K562 (cell line): ENCODE data around the gene LSM4. TPM values are rescaled to one million over a fixed set of nuclear protein-coding genes. Genes with fewer than 3 reads are reported as not detected.
A peak's percentile ranks its signal among the peaks of the same experiment; 100 is the strongest.

Experiments used
- ATAC-seq: fragments of 200-7000 bp; cut with Tn5 transposase; 3 replicates; pipeline ENCODE4 v1.9.1; 2020; ENCODE audit warnings: moderate library complexity
- BruUV-seq: library from RNA; stranded (reverse); fragments of 400-500 nt; replicated peaks from 2 replicates; lab custom pipeline; 2021; lab: Mats Ljungman, UMichigan
- CTCF ChIA-PET: fragments of 300-600 bp; formaldehyde crosslinking; extraction: SDS; loops from one replicate; lab custom pipeline; 2021; ENCODE audit warnings: low intra/inter-chr PET ratio; lab: Yijun Ruan, JAX
- POLR2A ChIA-PET: fragments of 300-600, 350-650 bp; sonication (Branson Sonifier 250); formaldehyde crosslinking; extraction: SDS; loops from one replicate; lab custom pipeline; 2021; ENCODE audit warnings: antibody characterized with exemption, inconsistent platforms; lab: Yijun Ruan, JAX
- DNase-seq, 4 experiments: peaks; one replicate each; pipeline versions ENCODE4 v3.0.0 to v3.0.0-alpha.2; 2011 to 2018; ENCODE audit warnings: low spot score in 3 of 4, mixed read lengths in 3 of 4; ENCODE audit errors: extremely low read depth in 1 of 4
- FAIRE-seq: peaks from 2 replicates; lab custom pipeline; 2011; peaks lifted over from hg19 to GRCh38; lab: Jason Lieb, UNC
- H2AFZ ChIP-seq: 2 replicates; pipeline ENCODE4 v1.6.0; 2011; ENCODE audit warnings: low read depth, low read length, control low read depth, inconsistent platforms
- H3K27ac ChIP-seq: fragments of 200-600 bp; 3 replicates; pipeline ENCODE4 v1.8.0; 2011; ENCODE audit warnings: low read depth, mild to moderate bottlenecking, control low read depth, inconsistent platforms, low read length, moderate library complexity, mixed read lengths; ENCODE audit errors: extremely low read depth
- H3K27me3 ChIP-seq, 2 experiments: fragments of 300-600 bp in 1 of 2; 2 replicates in 1 of 2; 3 replicates in 1 of 2; pipeline versions ENCODE4 v1.6.0 to v1.8.0; 2011; ENCODE audit warnings: inconsistent platforms in 2 of 2, low read length in 2 of 2, mild to moderate bottlenecking in 1 of 2, mixed read lengths in 1 of 2, moderate library complexity in 1 of 2; ENCODE audit not compliant: control insufficient read depth in 2 of 2, insufficient read depth in 2 of 2
- H3K36me3 ChIP-seq: fragments of 300-600 bp; 3 replicates; pipeline ENCODE4 v1.8.0; 2011; ENCODE audit warnings: mild to moderate bottlenecking, low read length, inconsistent platforms; ENCODE audit not compliant: control insufficient read depth, insufficient read depth
- H3K4me1 ChIP-seq, 2 experiments: fragments of 200-600 bp in 1 of 2; replicated peaks in 1 of 2; 2 replicates in 1 of 2; 3 replicates in 1 of 2; pipeline versions ENCODE4 v1.5.1 to v1.8.0; 2011; ENCODE audit warnings: inconsistent platforms in 2 of 2, low read length in 2 of 2, mild to moderate bottlenecking in 1 of 2, mixed read lengths in 1 of 2, moderate library complexity in 1 of 2; ENCODE audit not compliant: control insufficient read depth in 2 of 2, insufficient read depth in 2 of 2
- H3K4me2 ChIP-seq: 2 replicates; pipeline ENCODE4 v1.6.1; 2011; ENCODE audit warnings: low read length, control low read depth, inconsistent platforms, mixed read lengths; ENCODE audit not compliant: insufficient read depth
- H3K4me3 ChIP-seq: fragments of 200-600 bp; sonication (generic), shearing (Covaris generic); 2 replicates; pipeline ENCODE4 v1.5.1; 2016; ENCODE audit warnings: control low read depth, inconsistent platforms
- H3K79me2 ChIP-seq: fragments of 200-600 bp; 3 replicates; pipeline ENCODE4 v1.8.0; 2011; ENCODE audit warnings: low read length, inconsistent platforms; ENCODE audit not compliant: control insufficient read depth, insufficient read depth
- H3K9ac ChIP-seq, 2 experiments: 2 replicates each; pipeline versions ENCODE4 v1.6.0 to v1.6.1; 2011; ENCODE audit warnings: low read depth in 2 of 2, low read length in 2 of 2, control low read depth in 1 of 2, inconsistent platforms in 1 of 2, mild to moderate bottlenecking in 1 of 2, mixed read lengths in 1 of 2; ENCODE audit not compliant: insufficient read depth in 1 of 2
- H3K9me1 ChIP-seq: one replicate; pipeline ENCODE4 v1.6.0; 2011; ENCODE audit warnings: inconsistent platforms, mild to moderate bottlenecking, low read length, moderate library complexity; ENCODE audit not compliant: control insufficient read depth, insufficient read depth
- H3K9me3 ChIP-seq: replicated peaks from 2 replicates; pipeline ENCODE4 v1.5.1; 2011; ENCODE audit warnings: low read depth, low read length, inconsistent platforms; ENCODE audit not compliant: control insufficient read depth, insufficient read depth
- H4K20me1 ChIP-seq: replicated peaks from 2 replicates; pipeline ENCODE4 v1.6.1; 2011; ENCODE audit warnings: low read length, inconsistent platforms, mixed read lengths; ENCODE audit not compliant: control insufficient read depth, insufficient read depth
- DPF2 ChIP-seq: fragments of 450-650 bp; IDR thresholded peaks from 2 replicates; pipeline ENCODE4 v1.6.1; 2016
- MYNN ChIP-seq, 2 experiments: sonication (generic); formaldehyde crosslinking in 1 of 2; IDR thresholded peaks; 2 replicates each; pipeline versions ENCODE4 v1.5.0 to v1.6.1; 2016 to 2020; ENCODE audit warnings: antibody characterized with exemption in 1 of 2, missing genetic modification reagents in 1 of 2
- POLR2G ChIP-seq: fragments of 200-400 bp; formaldehyde crosslinking; IDR thresholded peaks from 2 replicates; pipeline ENCODE4 v1.6.1; 2017; ENCODE audit warnings: low read depth, mild to moderate bottlenecking, antibody characterized with exemption, low read length, moderate library complexity
- RBM25 ChIP-seq: fragments of 200-400 bp; formaldehyde crosslinking; IDR thresholded peaks from 2 replicates; pipeline ENCODE4 v1.6.1; 2018; ENCODE audit warnings: low read length, low read depth, moderate library complexity; ENCODE audit not compliant: severe bottlenecking
- WGBS: fragments of 100-300 bp; shearing (Covaris generic); methylation state at CpG from one replicate; pipeline ENCODE4 v1.1.6; 2016; ENCODE audit warnings: low coverage, mixed read lengths; ENCODE audit not compliant: insufficient coverage; ENCODE audit errors: missing lambda C conversion rate; 5-methylcytosine and 5-hydroxymethylcytosine counted together
- in situ Hi-C: fragments of 300-500 bp; cut with MboI; formaldehyde crosslinking; loops from 4 replicates; pipeline ENCODE4 v1.15.0; 2018; ENCODE audit warnings: inconsistent platforms, mixed read lengths
- intact Hi-C: fragments of 100-400 bp; cut with micrococcal nuclease; formaldehyde crosslinking; loops from 2 replicates; pipeline ENCODE4 v1.14.2; 2022
- polyA plus RNA-seq, 8 experiments: library from polyadenylated mRNA; depleted of rRNA in 4 of 8; stranded (reverse) in 5 of 8; unstranded in 3 of 8; fragments of >200 nt; fragmentation: Nextera tagmentation in 2 of 8; fragmentation: Illumina TruSeq in 1 of 8; extraction: Ambion mirVana in 2 of 8; extraction: Trizol in 1 of 8; gene quantifications; 2 replicates each; pipeline versions ENCODE4 v1.2.1 to v1.2.3, GENCODE V29; 2011 to 2014; ENCODE audit warnings: inconsistent platforms in 1 of 8, missing spikeins in 1 of 8
- total RNA-seq, 7 experiments: library from RNA; depleted of rRNA in 6 of 7; stranded (reverse); fragments of >200 nt in 6 of 7; fragmentation: Illumina TruSeq in 2 of 7; extraction: Trizol in 2 of 7; gene quantifications; 2 replicates each; pipeline versions ENCODE4 v1.2.1 to v1.2.3, GENCODE V29; 2011 to 2021; ENCODE audit warnings: low replicate concordance in 1 of 7

LSM4 gene
- total and polyA plus RNA-seq, 9 of the 15 experiments (the other 6 are each of a cell fraction or from before 2014, with no cell fraction given) = 11.9 to 763 (median 202) TPM

GRCh38 chr19:18286973-18287635 is 35.8 kb downstream of the LSM4 start:
- Histone ChIP-seq H3K4me2 (no peak overlapping the region), H3K9me3 (no peaks in the 10 kb centered on the region), H3K9me1 (no peaks in the 10 kb centered on the region), H3K9ac (no peak overlapping the region), H2AFZ (no peak overlapping the region), H4K20me1 (no peaks in the 10 kb centered on the region), H3K27ac (0 out of 3 replicates have a peak overlapping the region, but pooled peaks have one; percentile 15), H3K79me2 (peaks cover 13% of the 10 kb centered on the region; the same call in 2 of the 3 replicates), H3K27me3 (no peaks in the 10 kb centered on the region), H3K4me3 (no peak overlapping the region), H3K4me1 (peaks cover 26 to 56% of the 10 kb centered on the region in 2 experiments), H3K36me3 (no peaks in the 10 kb centered on the region)
- FAIRE-seq (no peak), DNase-seq (no peak), ATAC-seq (no peak)
- CTCF ChIA-PET = no interaction called here
- TF ChIP-seq DPF2 = no peak
- TF ChIP-seq POLR2G = peak; percentile 16
- TF ChIP-seq MYNN (IDR thresholded peaks at IDR 0.05) = no peak
- no peak for TF ChIP-seq MYNN (CRISPR knock-in tag; IDR thresholded peaks at IDR 0.05)
- TF ChIP-seq RBM25 = peak; percentile 67
- in situ Hi-C loops (no loop called here), intact Hi-C loops (no loop called here)
- POLR2A ChIA-PET = no interaction called here
- BruUV-seq = no TSS peak
- 80% methylated on average over 17 of the region's 21 CpGs for WGBS
